Fibroblast of the aortic adventitia (primary cell): ENCODE results near the gene LINGO4. TPM values are rescaled to one million over a fixed set of nuclear protein-coding genes. Genes with fewer than 3 reads are reported as not detected.
"Not testable (repeated sequence)": the region's sequence is repeated elsewhere in the genome, so short reads cannot be mapped to it uniquely, and the experiment has no call there.

ENCODE experiments used
- DNase-seq: peaks from one replicate; pipeline ENCODE4 v3.0.0-alpha.2; 2010; ENCODE audit warnings: low read depth
- H3K4me3 ChIP-seq: 2 replicates; pipeline ENCODE4 v1.5.1; 2011; ENCODE audit warnings: low read depth, mild to moderate bottlenecking, control low read depth, low read length, moderate library complexity
- total RNA-seq: library from RNA; depleted of rRNA; stranded (reverse); fragments of >200 nt; gene quantifications from 2 replicates; pipeline ENCODE4 v1.2.3, GENCODE V29; 2012; ENCODE audit warnings: low replicate concordance
- TF ChIP-seq, protein P1 (sequence below): IDR thresholded peaks from 2 replicates; pipeline ENCODE4 v1.5.1; 2011; ENCODE audit warnings: mild to moderate bottlenecking, low read length, control low read depth, inconsistent platforms; ENCODE audit not compliant: insufficient read depth

The LINGO4 gene
- total RNA-seq, 1 donor = not detected

DNA sequence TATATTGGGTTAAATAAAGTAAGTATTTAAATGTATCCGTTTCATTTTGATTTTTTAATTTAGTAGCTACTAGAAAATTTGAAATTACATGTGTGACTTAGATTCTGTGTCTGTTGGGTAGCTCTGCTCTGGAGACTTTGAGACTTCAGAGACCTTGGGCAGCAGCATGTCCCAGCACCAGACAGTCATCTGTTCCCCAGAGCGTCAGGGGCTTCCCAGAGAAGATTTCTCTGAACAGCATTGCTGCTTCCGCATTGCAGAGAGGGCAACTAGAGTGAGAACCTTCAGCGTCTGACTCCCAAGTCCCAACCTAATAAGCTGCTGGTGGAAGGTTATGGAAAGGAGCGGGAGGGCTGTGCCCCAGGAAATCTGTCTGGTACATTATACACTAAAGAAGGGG is 6.6 kb downstream of the LINGO4 start:
- TF ChIP-seq, protein P1, sequence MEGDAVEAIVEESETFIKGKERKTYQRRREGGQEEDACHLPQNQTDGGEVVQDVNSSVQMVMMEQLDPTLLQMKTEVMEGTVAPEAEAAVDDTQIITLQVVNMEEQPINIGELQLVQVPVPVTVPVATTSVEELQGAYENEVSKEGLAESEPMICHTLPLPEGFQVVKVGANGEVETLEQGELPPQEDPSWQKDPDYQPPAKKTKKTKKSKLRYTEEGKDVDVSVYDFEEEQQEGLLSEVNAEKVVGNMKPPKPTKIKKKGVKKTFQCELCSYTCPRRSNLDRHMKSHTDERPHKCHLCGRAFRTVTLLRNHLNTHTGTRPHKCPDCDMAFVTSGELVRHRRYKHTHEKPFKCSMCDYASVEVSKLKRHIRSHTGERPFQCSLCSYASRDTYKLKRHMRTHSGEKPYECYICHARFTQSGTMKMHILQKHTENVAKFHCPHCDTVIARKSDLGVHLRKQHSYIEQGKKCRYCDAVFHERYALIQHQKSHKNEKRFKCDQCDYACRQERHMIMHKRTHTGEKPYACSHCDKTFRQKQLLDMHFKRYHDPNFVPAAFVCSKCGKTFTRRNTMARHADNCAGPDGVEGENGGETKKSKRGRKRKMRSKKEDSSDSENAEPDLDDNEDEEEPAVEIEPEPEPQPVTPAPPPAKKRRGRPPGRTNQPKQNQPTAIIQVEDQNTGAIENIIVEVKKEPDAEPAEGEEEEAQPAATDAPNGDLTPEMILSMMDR = no peak
- H3K4me3 ChIP-seq = no peak overlapping the region
- DNase-seq = no peak

DNA sequence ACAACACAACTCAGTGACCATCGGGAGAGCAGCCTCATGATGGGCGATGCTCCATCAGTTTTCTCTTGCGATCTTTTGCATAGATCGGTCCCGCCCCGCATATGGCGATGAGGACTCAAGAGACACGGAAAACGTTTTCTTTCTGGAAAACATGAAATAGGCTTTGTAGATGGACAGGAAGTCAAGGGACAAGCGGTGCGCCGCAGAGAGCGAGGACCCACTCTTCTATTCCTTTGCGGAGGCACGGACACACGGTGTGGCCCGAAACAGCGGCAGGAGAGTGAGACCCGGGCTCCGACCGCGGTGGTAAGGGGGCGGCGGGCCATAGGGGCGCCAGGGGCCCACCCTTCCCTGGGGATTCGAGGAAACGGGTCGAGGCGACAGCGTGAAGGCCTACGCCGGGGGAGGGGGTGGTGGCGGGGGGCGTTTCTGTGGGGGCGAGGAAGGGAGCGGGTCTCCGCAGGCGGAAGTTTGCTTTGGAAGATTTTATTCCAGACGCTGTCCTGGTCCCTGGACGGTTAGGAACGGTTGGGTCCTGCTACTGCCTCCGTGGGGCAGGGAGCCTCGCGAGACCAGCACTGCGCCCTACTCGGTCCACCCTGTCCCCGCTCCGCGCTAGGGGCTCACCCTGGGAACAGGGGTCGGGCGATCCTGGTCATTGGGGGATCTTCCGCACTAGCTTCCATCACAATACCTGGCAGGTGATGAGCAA is 14.1 kb downstream of the LINGO4 start:
- no peak for DNase-seq
- TF ChIP-seq, protein P1 = no peak

DNA sequence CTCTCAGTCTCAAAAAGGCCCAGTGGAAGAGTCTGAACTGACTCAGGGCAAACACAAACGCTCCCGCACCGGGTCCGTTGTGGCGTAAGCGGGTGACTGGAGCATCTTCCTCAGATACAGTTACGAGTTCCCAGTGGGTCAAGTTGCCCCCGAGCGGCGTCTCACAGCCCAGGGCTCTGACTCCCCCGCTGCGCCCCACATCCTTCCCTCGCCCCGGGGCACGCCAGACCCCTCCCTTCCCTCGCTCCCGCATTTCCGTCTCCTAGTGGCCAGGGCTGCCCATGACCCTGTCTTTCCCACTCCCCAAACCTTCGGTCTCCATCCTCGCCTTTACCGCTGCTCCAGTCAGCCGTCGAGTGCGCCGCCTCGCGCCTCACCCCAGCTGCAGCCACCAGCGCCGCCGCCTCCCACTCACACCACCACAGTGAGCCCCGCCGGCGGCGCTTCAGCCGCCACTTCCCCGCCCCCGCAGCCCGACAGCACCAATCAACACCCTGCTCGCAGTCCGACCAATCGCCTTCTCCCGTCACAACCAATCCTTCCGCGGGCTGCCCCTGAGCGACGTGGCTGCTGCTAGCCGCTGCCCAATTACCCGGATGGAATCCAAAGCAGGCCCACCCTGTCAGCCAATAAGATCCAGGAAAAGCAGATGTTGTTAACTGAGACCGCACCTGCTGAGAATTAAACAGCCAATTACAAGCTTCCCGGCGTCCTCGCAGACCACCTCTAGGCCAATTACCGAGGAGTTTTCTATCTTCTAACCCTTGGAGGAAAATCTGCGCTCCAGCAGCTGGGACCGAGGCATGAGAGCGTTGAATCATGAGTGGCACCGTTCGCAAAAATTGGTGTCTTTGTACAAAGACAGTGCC is 14.9 kb downstream of the LINGO4 start, which contains the start of gene TDRKH:
TDRKH (minus strand) TSS at position 430 of the 869 bp plus-strand sequence. CDS start 7,478 bp downstream, outside the sequence.
- DNase-seq = peak; percentile 99
- H3K4me3 ChIP-seq = peak within 1 kb of the TSS; percentile 71
- TF ChIP-seq, protein P1 = peak; percentile 25

More for the DNA sequence above, 14.1 kb downstream of the LINGO4 start:
- H3K4me3 ChIP-seq = peak overlapping the region; percentile 69

DNA sequence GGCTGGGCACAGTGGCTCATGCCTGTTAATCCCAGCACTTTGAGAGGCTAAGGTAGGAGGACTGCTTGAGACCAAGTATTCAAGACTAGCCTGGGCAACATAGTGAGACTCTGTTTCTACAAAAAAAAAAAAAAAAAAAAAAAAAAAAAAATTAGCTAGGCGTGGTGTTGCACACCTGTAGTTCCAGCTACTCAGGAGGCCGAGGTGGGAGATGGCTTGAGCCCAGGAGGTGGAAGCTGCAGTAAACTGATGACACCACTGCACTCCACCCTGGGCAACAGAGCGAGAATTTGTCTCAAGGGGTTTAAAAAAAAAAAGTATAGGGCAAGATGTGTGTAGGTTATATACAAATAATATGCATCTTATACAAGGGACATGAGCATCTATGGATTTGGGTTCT is 17.5 kb downstream of the LINGO4 start:
- no peak overlapping the region for H3K4me3 ChIP-seq
- DNase-seq = no peak
- TF ChIP-seq, protein P1 = no peak

DNA sequence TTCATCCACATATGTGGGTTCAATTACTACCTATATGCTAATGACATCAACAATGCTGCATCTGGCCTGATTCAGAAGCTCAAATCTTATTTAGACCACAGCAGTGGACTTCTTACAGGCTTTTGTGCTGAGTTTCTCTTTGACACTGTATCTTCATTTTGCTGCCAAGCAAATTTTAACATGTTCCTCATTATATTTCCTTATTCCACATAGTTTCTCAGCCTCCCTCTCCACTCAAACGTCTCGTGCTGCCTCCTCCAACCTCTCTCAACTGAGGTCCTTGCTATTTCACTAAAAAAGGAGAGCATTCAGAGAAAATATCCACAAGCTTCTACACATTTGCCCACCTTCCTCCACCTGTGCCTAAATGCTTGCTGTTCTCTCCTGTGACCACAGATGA is 21.4 kb downstream of the LINGO4 start:
- TF ChIP-seq, protein P1 = no peak
- H3K4me3 ChIP-seq = no peak overlapping the region
- DNase-seq = no peak

DNA sequence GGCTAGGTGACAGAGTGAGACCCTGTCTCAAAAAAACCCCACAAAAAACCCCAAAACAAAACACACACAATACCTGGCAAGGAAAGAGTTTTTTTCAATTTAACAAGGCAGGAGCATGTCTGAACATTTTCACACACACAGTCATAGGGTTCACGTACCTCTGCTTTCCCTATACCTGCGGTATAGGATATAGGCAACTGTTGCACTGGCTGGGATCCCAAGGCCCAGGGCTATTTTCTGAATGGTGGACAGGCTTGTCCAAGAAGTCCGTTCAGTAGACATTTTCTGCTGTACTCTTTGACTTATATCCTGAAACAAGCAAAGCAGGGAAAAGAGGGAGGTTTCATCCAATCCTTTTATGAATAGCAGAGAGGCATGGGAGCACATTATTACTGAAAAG is 22.5 kb downstream of the LINGO4 start:
- TF ChIP-seq, protein P1 = no peak
- no peak for DNase-seq
- H3K4me3 ChIP-seq = no peak overlapping the region

DNA sequence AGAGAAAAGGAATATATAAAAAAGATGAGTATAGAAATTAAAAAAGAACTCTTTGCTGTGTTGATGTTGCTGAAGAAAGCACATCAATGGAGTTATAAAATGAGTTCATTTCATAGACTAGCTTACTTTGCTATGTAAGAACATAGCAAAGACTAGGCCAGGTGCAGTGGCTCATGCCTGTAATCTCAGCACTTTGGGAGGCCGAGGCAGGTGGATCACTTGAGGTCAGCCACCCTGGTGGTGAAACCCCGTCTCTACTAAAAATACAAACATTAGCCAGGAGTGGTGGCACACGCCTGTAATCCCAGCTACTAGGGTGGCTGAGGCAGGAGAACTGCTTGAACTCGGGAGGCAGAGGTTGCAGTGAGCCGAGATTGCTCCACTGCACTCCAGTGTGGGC is 23.2 kb downstream of the LINGO4 start:
- DNase-seq, H3K4me3 ChIP-seq: not testable (repeated sequence)

DNA sequence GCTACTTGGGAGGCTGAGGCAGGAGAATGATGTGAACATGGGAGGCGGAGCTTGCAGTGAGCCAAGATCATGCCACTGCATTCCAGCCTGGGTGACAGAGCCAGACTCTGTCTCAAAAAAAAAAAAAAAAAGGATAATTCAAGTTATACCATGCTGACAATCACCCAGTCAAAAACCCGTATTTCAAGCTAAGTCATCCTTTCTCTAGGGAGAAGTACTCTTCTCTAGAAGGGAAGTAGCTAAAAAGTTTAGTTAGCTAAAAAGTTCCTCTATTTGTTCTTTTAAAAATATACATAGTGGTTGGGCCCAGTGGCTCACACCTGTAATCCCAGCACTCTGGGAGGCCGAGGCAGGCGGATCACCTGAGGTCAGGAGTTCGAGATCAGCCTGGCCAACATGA is 24.5 kb downstream of the LINGO4 start:
- not testable (repeated sequence) for DNase-seq, H3K4me3 ChIP-seq
